ENCODE data around the gene HDAC9. TPM values are rescaled to one million over a fixed set of nuclear protein-coding genes. Genes with fewer than 3 reads are reported as not detected.

The HDAC9 gene
- total RNA-seq, 4 donors from 2014 or later, result 51.2 to 194 (median 106) TPM

GRCh38 chr7:18902892-18903291 lies 407.3 kb downstream of the HDAC9 start:
- no peak overlapping the region for H3K4me3 ChIP-seq
- TF ChIP-seq POLR2AphosphoS5 (IDR thresholded peaks at IDR 0.05) (no peak), EP300 (IDR thresholded peaks at IDR 0.05) (no peak), POLR2A (IDR thresholded peaks at IDR 0.05) (no peak)
- TF ChIP-seq, protein P1, sequence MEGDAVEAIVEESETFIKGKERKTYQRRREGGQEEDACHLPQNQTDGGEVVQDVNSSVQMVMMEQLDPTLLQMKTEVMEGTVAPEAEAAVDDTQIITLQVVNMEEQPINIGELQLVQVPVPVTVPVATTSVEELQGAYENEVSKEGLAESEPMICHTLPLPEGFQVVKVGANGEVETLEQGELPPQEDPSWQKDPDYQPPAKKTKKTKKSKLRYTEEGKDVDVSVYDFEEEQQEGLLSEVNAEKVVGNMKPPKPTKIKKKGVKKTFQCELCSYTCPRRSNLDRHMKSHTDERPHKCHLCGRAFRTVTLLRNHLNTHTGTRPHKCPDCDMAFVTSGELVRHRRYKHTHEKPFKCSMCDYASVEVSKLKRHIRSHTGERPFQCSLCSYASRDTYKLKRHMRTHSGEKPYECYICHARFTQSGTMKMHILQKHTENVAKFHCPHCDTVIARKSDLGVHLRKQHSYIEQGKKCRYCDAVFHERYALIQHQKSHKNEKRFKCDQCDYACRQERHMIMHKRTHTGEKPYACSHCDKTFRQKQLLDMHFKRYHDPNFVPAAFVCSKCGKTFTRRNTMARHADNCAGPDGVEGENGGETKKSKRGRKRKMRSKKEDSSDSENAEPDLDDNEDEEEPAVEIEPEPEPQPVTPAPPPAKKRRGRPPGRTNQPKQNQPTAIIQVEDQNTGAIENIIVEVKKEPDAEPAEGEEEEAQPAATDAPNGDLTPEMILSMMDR (IDR thresholded peaks at IDR 0.05), result no peak
- no peak for ATAC-seq
- H3K9me3 ChIP-seq, result no peaks in the 10 kb centered on the region
- H3K36me3 ChIP-seq, result no peaks in the 10 kb centered on the region
- no peaks in the 10 kb centered on the region for H3K4me1 ChIP-seq
- H3K27me3 ChIP-seq, result no peaks in the 10 kb centered on the region
- no peak overlapping the region for H3K27ac ChIP-seq

DNA sequence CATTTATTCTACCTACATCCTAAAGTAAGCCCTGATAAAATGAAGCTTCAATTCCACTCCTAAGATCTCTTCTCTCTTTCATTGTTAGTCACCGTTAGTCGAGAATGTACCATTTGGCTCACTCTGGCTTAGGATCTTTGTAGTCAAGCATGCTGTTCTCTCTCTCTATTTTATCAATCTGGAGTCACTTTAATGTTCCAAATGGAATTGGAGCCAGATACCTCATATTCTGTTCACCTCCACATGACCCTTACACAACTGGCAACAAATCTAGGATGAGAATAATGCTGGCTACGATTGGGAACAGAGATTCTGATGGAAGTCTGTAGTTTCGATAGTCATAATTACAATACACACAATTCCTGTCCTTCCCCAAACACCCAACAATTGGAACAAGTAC lies 408.1 kb downstream of the HDAC9 start:
- 63 to 79% methylated on average over 4 of the region's 4 CpGs for WGBS, 2 donors (ENCODE audit: low coverage in 1 of 2)
- ATAC-seq, result no peak

DNA sequence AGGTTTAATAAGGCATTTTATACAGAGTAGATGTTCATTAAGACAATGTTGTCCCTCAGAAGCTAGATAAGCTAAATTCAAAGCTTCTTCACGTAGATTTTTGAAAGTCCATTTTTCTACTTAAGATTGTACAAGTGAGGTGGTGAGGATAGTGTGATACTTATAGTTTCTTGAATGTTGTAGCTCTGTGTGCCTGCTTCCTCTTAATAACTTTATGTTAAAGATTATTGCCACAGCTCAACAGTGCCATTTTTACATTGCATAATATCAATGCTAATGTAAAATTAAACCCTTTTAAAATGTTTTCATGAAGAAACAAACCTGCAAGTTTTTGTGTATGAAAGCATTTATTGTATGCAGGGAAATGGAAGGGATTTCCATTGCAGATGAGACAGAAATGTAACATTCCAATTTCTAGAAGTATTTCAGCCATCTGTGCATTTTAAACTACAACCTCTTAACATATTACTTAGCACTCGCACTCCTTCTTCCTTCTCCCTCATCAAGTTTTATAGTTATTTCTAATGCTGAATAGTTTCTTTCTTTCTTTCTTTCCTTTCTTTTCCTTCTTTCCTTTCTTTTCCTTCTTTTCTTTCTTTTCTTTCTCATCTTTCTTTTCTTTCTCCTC lies 409.9 kb downstream of the HDAC9 start:
- no peak overlapping the region for H3K27ac ChIP-seq
- no peaks in the 10 kb centered on the region for H3K4me1 ChIP-seq
- no peak for ATAC-seq
- H3K4me3 ChIP-seq, result no peak overlapping the region
- H3K36me3 ChIP-seq, result no peaks in the 10 kb centered on the region
- WGBS, 2 donors (ENCODE audit: low coverage in 1 of 2), result 77 to 100% methylated on average over 2 of the region's 2 CpGs
- H3K27me3 ChIP-seq, result no peaks in the 10 kb centered on the region
- no peaks in the 10 kb centered on the region for H3K9me3 ChIP-seq
- TF ChIP-seq, protein P1 (IDR thresholded peaks at IDR 0.05), result no peak
- TF ChIP-seq EP300 (IDR thresholded peaks at IDR 0.05), result no peak
- TF ChIP-seq POLR2A (IDR thresholded peaks at IDR 0.05), result no peak

More for the DNA sequence above, 408.1 kb downstream of the HDAC9 start:
- H3K27me3 ChIP-seq, result no peaks in the 10 kb centered on the region
- no peaks in the 10 kb centered on the region for H3K9me3 ChIP-seq
- no peak overlapping the region for H3K27ac ChIP-seq
- TF ChIP-seq, protein P1 (IDR thresholded peaks at IDR 0.05), result no peak
- no peaks in the 10 kb centered on the region for H3K4me1 ChIP-seq
- no peak overlapping the region for H3K4me3 ChIP-seq
- H3K36me3 ChIP-seq, result no peaks in the 10 kb centered on the region

DNA sequence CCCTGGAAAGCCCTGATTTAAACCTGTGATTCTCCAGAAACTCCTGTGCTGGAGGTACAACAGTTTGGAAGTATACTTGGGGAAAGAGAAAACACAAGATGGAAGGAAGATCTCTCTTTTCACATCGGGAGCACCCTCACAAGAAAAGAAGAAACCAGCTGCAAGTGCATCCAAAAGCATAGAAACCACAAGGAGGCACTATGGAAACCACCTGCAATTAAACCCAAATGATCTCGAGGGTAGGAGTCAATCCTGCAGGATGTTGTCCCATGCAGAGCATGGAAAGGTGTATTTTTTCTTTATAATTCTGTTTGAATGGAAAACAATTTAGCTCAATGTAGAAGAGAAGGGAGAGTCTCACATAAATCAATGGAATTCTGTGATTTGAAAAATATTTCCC lies 411.4 kb downstream of the HDAC9 start:
- 59 to 68% methylated on average over 2 of the region's 2 CpGs for WGBS, 2 donors (ENCODE audit: low coverage in 1 of 2)
- no peak for TF ChIP-seq EP300 (IDR thresholded peaks at IDR 0.05)
- TF ChIP-seq POLR2A (IDR thresholded peaks at IDR 0.05), result no peak
- no peak for TF ChIP-seq POLR2AphosphoS5 (IDR thresholded peaks at IDR 0.05)
- TF ChIP-seq, protein P1 (IDR thresholded peaks at IDR 0.05), result no peak
- no peak overlapping the region for H3K4me3 ChIP-seq
- no peak for ATAC-seq
- H3K27me3 ChIP-seq, result no peaks in the 10 kb centered on the region
- no peaks in the 10 kb centered on the region for H3K36me3 ChIP-seq
- no peak overlapping the region for H3K27ac ChIP-seq
- no peaks in the 10 kb centered on the region for H3K9me3 ChIP-seq
- no peaks in the 10 kb centered on the region for H3K4me1 ChIP-seq

DNA sequence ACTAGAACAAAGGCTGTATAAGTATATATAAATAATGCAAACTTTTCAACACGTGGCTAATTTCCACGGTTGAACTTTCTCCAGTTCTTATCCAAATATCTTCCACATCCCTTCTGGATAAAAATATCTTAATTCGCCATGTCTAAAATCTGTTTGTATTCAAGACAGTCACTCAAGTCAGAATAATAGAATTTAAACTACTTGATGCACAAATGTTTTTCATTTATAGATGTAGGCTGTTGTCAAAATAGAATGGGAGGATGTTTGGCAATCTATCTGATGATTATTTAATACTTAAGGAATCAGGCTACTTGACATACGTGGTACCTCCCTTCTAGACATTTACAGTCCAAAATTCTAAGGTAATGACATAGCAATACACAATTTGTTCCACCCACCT lies 417.6 kb downstream of the HDAC9 start:
- TF ChIP-seq EP300 (IDR thresholded peaks at IDR 0.05) (no peak), POLR2A (IDR thresholded peaks at IDR 0.05) (no peak)
- TF ChIP-seq, protein P1 (IDR thresholded peaks at IDR 0.05), result no peak
- Histone ChIP-seq H3K4me1 (no peaks in the 10 kb centered on the region), H3K27ac (no peak overlapping the region), H3K36me3 (no peaks in the 10 kb centered on the region), H3K4me3 (no peak overlapping the region), H3K27me3 (no peaks in the 10 kb centered on the region), H3K9me3 (no peaks in the 10 kb centered on the region)
- no peak for ATAC-seq
- WGBS, 2 donors (ENCODE audit: low coverage in 1 of 2), result 53 to 96% methylated on average over 4 of the region's 4 CpGs

Data from gastroesophageal sphincter (tissue), 4 donors.